PC-3 (cell line): ENCODE measurements around the gene MTX1.
"Not testable (repeated sequence)": the region's sequence is repeated elsewhere in the genome, so short reads cannot be mapped to it uniquely, and the experiment has no call there.

Source experiments
- EZH2 ChIP-seq: fragments of 300-600 bp; sonication (generic); IDR thresholded peaks from one replicate; pipeline ENCODE4 v1.6.1; 2017; ENCODE audit warnings: antibody characterized with exemption, mild to moderate bottlenecking, low read length; ENCODE audit not compliant: unreplicated experiment
- TF ChIP-seq, protein P1 (sequence below): fragments of 300-600 bp; sonication (generic); conservative IDR thresholded peaks from 2 replicates; pipeline ENCODE4 v1.5.1; 2017; ENCODE audit warnings: antibody characterized with exemption, low read depth, mild to moderate bottlenecking, low read length

DNA sequence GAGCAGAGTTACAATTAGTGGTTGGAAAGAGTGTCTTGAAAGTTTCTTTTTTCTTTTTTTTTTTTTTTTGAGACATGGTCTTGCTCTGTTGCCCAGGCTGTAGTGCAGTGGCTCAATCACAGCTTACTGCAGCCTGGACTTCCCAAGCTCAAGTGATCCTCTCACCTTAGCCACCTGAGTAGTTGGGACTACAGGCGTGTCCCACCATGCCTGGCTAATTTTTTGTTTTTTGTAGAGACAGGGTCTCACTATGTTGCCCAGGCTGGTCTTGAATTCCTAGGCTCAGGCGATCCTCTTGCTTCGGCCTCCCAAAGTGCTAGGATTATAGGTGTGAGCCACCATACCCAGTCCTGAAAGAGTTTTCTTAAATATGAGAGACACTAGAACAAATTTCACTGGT is 38.3 kb downstream of the MTX1 start:
- TF ChIP-seq, protein P1, sequence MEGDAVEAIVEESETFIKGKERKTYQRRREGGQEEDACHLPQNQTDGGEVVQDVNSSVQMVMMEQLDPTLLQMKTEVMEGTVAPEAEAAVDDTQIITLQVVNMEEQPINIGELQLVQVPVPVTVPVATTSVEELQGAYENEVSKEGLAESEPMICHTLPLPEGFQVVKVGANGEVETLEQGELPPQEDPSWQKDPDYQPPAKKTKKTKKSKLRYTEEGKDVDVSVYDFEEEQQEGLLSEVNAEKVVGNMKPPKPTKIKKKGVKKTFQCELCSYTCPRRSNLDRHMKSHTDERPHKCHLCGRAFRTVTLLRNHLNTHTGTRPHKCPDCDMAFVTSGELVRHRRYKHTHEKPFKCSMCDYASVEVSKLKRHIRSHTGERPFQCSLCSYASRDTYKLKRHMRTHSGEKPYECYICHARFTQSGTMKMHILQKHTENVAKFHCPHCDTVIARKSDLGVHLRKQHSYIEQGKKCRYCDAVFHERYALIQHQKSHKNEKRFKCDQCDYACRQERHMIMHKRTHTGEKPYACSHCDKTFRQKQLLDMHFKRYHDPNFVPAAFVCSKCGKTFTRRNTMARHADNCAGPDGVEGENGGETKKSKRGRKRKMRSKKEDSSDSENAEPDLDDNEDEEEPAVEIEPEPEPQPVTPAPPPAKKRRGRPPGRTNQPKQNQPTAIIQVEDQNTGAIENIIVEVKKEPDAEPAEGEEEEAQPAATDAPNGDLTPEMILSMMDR: not testable (repeated sequence)
- TF ChIP-seq EZH2: not testable (repeated sequence)
